Keratinocyte (primary cell): ENCODE measurements around the gene CORO1C.

ENCODE experiments used
- CTCF ChIP-seq, 3 experiments: IDR thresholded peaks in 1 of 3; conservative IDR thresholded peaks in 1 of 3; optimal IDR thresholded peaks in 1 of 3; 2 replicates in 2 of 3; 3 replicates in 1 of 3; pipeline versions ENCODE3 to v1.5.1; 2011; ENCODE audit warnings: low read length in 3 of 3, mild to moderate bottlenecking in 3 of 3, moderate library complexity in 2 of 3, control low read depth in 1 of 3, inconsistent platforms in 1 of 3; ENCODE audit not compliant: insufficient read depth in 2 of 3; ENCODE audit errors: extremely low read depth in 1 of 3
- EZH2 ChIP-seq: IDR thresholded peaks from one replicate; pipeline ENCODE4 v1.6.1; 2012; ENCODE audit warnings: inconsistent platforms, mild to moderate bottlenecking, low read length, moderate library complexity

GRCh38 chr12:108609537-108610335 is 121.6 kb downstream of the CORO1C start:
- no peak for TF ChIP-seq CTCF (optimal IDR thresholded peaks at IDR 0.05 in 1 of 3, IDR thresholded peaks at IDR 0.05 in 1 of 3, conservative IDR thresholded peaks at IDR 0.05 in 1 of 3; ENCODE audit: extremely low read depth in 1 of 3, insufficient read depth in 2 of 3, low read length in 3 of 3)
- no peak for TF ChIP-seq EZH2
